ENCODE results near the gene WDR27.

WDR27 gene

DNA sequence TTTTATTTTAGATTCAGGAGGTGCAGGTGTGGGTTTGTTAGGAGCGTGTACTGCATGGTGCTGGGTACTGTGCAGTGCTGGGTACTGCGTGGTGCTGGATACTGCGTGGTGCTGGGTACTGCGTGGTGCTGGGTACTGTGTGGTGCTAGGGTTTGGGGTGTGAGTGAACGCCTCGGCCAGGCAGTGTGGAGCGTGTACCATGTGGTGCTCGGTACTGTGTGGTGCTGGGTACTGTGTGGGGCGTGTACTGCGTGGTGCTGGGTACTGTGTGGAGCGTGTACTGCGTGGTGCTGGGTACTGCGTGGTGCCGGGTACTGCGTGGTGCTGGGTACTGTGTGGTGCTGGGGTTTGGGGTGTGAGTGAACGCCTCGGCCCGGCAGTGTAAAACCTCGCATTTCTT lies 62.9 kb downstream of the WDR27 start:
- TF ChIP-seq, protein P1, sequence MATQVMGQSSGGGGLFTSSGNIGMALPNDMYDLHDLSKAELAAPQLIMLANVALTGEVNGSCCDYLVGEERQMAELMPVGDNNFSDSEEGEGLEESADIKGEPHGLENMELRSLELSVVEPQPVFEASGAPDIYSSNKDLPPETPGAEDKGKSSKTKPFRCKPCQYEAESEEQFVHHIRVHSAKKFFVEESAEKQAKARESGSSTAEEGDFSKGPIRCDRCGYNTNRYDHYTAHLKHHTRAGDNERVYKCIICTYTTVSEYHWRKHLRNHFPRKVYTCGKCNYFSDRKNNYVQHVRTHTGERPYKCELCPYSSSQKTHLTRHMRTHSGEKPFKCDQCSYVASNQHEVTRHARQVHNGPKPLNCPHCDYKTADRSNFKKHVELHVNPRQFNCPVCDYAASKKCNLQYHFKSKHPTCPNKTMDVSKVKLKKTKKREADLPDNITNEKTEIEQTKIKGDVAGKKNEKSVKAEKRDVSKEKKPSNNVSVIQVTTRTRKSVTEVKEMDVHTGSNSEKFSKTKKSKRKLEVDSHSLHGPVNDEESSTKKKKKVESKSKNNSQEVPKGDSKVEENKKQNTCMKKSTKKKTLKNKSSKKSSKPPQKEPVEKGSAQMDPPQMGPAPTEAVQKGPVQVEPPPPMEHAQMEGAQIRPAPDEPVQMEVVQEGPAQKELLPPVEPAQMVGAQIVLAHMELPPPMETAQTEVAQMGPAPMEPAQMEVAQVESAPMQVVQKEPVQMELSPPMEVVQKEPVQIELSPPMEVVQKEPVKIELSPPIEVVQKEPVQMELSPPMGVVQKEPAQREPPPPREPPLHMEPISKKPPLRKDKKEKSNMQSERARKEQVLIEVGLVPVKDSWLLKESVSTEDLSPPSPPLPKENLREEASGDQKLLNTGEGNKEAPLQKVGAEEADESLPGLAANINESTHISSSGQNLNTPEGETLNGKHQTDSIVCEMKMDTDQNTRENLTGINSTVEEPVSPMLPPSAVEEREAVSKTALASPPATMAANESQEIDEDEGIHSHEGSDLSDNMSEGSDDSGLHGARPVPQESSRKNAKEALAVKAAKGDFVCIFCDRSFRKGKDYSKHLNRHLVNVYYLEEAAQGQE (IDR thresholded peaks at IDR 0.05; ENCODE audit: low read depth): no peak
- TF ChIP-seq YY1 (IDR thresholded peaks at IDR 0.05; ENCODE audit: low read depth) (no peak), EP300 (IDR thresholded peaks at IDR 0.05; ENCODE audit: borderline replicate concordance) (no peak), NFIC (IDR thresholded peaks at IDR 0.05) (no peak), RAD21 (IDR thresholded peaks at IDR 0.05; ENCODE audit: low read depth) (no peak), TCF12 (IDR thresholded peaks at IDR 0.05; ENCODE audit: low read depth) (no peak), CEBPB (IDR thresholded peaks at IDR 0.05) (no peak), CREB1 (IDR thresholded peaks at IDR 0.05; ENCODE audit: low read depth) (no peak), FOXM1 (IDR thresholded peaks at IDR 0.05; ENCODE audit: borderline replicate concordance, low read depth) (no peak), EGR1 (IDR thresholded peaks at IDR 0.05) (no peak), TAF1 (IDR thresholded peaks at IDR 0.05; ENCODE audit: low read depth) (no peak), MAX (IDR thresholded peaks at IDR 0.05) (no peak), ZBTB7A (IDR thresholded peaks at IDR 0.05; ENCODE audit: low read depth) (no peak), TEAD4 (IDR thresholded peaks at IDR 0.05) (no peak)
- TF ChIP-seq, protein P2, sequence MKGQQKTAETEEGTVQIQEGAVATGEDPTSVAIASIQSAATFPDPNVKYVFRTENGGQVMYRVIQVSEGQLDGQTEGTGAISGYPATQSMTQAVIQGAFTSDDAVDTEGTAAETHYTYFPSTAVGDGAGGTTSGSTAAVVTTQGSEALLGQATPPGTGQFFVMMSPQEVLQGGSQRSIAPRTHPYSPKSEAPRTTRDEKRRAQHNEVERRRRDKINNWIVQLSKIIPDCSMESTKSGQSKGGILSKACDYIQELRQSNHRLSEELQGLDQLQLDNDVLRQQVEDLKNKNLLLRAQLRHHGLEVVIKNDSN (IDR thresholded peaks at IDR 0.05): no peak

DNA sequence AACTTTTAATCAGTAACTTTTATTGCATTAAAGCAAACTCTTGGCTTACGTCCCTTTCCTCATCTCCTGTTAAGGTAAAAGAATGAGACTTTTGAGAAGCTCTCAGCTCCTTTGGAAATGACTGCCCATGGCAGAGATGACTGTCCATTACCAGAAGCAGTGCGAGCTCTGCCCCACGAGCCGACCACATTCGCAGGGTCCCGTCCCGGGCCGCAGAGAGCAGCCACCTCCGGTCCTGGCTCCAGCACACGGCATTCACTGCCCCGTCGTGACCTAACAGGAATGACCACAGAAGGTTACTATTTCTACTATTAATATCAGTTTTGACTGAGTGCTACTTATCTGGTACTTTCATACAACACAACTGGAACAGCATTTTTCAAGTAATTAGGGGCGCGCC lies 63.4 kb downstream of the WDR27 start:
- TF ChIP-seq, protein P2 (IDR thresholded peaks at IDR 0.05): no peak
- no peak for TF ChIP-seq RAD21 (IDR thresholded peaks at IDR 0.05; ENCODE audit: low read depth)
- no peak for TF ChIP-seq FOXM1 (IDR thresholded peaks at IDR 0.05; ENCODE audit: borderline replicate concordance, low read depth)
- no peak for TF ChIP-seq NFIC (IDR thresholded peaks at IDR 0.05)
- no peak for TF ChIP-seq EGR1 (IDR thresholded peaks at IDR 0.05)
- TF ChIP-seq TEAD4 (IDR thresholded peaks at IDR 0.05): no peak
- TF ChIP-seq, protein P1 (IDR thresholded peaks at IDR 0.05; ENCODE audit: low read depth): no peak
- no peak for TF ChIP-seq ZBTB7A (IDR thresholded peaks at IDR 0.05; ENCODE audit: low read depth)
- TF ChIP-seq EP300 (IDR thresholded peaks at IDR 0.05; ENCODE audit: borderline replicate concordance): no peak
- no peak for TF ChIP-seq YY1 (IDR thresholded peaks at IDR 0.05; ENCODE audit: low read depth)

DNA sequence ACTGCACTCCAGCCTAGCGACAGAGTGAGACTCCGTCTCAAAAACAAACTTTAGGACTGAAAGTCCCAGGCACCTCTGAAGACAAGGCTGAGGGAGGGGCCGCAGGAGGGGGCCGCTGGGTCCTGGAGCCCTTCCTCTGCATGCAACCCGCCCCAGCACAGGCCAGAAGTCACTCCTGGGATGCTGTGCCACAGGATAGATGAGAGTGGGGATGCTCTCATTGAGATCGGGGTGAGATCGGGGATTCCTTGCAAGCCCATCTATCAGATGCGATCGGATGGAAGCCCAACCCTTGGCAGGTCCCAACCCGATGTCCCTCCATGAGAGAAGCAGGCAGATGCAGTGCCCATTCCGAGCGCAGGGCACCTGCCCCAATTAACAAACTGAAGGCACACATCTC lies 66.5 kb downstream of the WDR27 start:
- TF ChIP-seq YY1 (IDR thresholded peaks at IDR 0.05; ENCODE audit: low read depth): no peak
- TF ChIP-seq CEBPB (IDR thresholded peaks at IDR 0.05): no peak
- no peak for TF ChIP-seq TCF12 (IDR thresholded peaks at IDR 0.05; ENCODE audit: low read depth)
- no peak for TF ChIP-seq RAD21 (IDR thresholded peaks at IDR 0.05; ENCODE audit: low read depth)
- TF ChIP-seq, protein P2 (IDR thresholded peaks at IDR 0.05): no peak
- no peak for TF ChIP-seq TEAD4 (IDR thresholded peaks at IDR 0.05)
- TF ChIP-seq CREB1 (IDR thresholded peaks at IDR 0.05; ENCODE audit: low read depth): no peak
- TF ChIP-seq, protein P1 (IDR thresholded peaks at IDR 0.05; ENCODE audit: low read depth): no peak
- no peak for TF ChIP-seq EP300 (IDR thresholded peaks at IDR 0.05; ENCODE audit: borderline replicate concordance)
- TF ChIP-seq EGR1 (IDR thresholded peaks at IDR 0.05): no peak

DNA sequence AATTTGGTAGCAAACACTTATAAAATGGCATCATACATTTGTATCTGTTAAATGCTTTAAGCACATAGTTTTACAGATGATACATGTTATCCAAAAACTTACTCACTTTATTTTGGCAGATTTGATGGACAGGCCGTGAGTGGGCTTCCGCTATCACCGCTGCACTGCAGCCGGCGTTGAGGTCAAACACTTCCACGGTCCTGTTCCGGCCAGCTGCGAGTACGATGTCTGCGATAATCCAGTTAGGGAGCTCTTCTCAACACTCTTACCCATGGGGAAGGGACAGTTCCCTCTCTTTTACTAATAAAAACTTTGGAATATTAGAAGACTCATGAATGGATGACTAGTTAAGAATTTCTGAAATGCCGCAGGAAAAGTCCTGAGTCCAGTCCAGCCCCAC lies 69.0 kb downstream of the WDR27 start:
- TF ChIP-seq RAD21 (IDR thresholded peaks at IDR 0.05; ENCODE audit: low read depth): no peak
- TF ChIP-seq MAX (IDR thresholded peaks at IDR 0.05): no peak
- no peak for TF ChIP-seq YY1 (IDR thresholded peaks at IDR 0.05; ENCODE audit: low read depth)
- no peak for TF ChIP-seq TCF12 (IDR thresholded peaks at IDR 0.05; ENCODE audit: low read depth)
- TF ChIP-seq TEAD4 (IDR thresholded peaks at IDR 0.05): no peak
- TF ChIP-seq TAF1 (IDR thresholded peaks at IDR 0.05; ENCODE audit: low read depth): no peak
- no peak for TF ChIP-seq FOXM1 (IDR thresholded peaks at IDR 0.05; ENCODE audit: borderline replicate concordance, low read depth)
- TF ChIP-seq CREB1 (IDR thresholded peaks at IDR 0.05; ENCODE audit: low read depth): no peak
- no peak for TF ChIP-seq NFIC (IDR thresholded peaks at IDR 0.05)
